HEK293 (cell line): ENCODE measurements around the gene LCE4A.

Source experiments
- CTCF ChIP-seq: fragments of 450-650 bp; formaldehyde crosslinking; IDR thresholded peaks from 2 replicates; pipeline ENCODE4 v1.5.1; 2016; ENCODE audit warnings: missing biosample characterization, missing genetic modification characterization
- KLF10 ChIP-seq: fragments of 450-650 bp; IDR thresholded peaks from 2 replicates; pipeline ENCODE4 v1.5.1; 2018; ENCODE audit warnings: missing biosample characterization, mild to moderate bottlenecking, missing genetic modification characterization
- ZBTB26 ChIP-seq: fragments of 450-650 bp; formaldehyde crosslinking; optimal IDR thresholded peaks from 2 replicates; pipeline ENCODE3; 2016; ENCODE audit warnings: missing biosample characterization, mild to moderate bottlenecking, missing genetic modification characterization
- ZNF274 ChIP-seq, 2 experiments: fragments of 200-500 bp in 1 of 2; fragments of 450-650 bp in 1 of 2; sonication (Bioruptor generic) in 1 of 2; formaldehyde crosslinking in 1 of 2; IDR thresholded peaks; 2 replicates each; pipeline versions ENCODE4 v1.5.1 to v1.6.1; 2014 to 2016; ENCODE audit warnings: borderline replicate concordance in 1 of 2, inconsistent platforms in 1 of 2, low read length in 1 of 2, missing biosample characterization in 1 of 2, missing genetic modification characterization in 1 of 2
- ZNF280C ChIP-seq: fragments of 450-650 bp; formaldehyde crosslinking; IDR thresholded peaks from 2 replicates; pipeline ENCODE4 v1.5.1; 2016; ENCODE audit warnings: missing biosample characterization, missing genetic modification characterization
- ZNF280D ChIP-seq: fragments of 450-650 bp; formaldehyde crosslinking; IDR thresholded peaks from 2 replicates; pipeline ENCODE4 v1.5.1; 2016; ENCODE audit warnings: missing biosample characterization, missing genetic modification characterization
- ZNF623 ChIP-seq: fragments of 450-650 bp; formaldehyde crosslinking; IDR thresholded peaks from 2 replicates; pipeline ENCODE4 v1.5.1; 2016; ENCODE audit warnings: missing biosample characterization, missing genetic modification characterization
- ZNF670 ChIP-seq: fragments of 450-650 bp; formaldehyde crosslinking; IDR thresholded peaks from 2 replicates; pipeline ENCODE4 v1.5.1; 2016; ENCODE audit warnings: missing biosample characterization, missing genetic modification characterization, low read depth
- ZNF792 ChIP-seq: fragments of 450-650 bp; formaldehyde crosslinking; IDR thresholded peaks from 2 replicates; pipeline ENCODE4 v1.5.1; 2016; ENCODE audit warnings: missing biosample characterization, missing genetic modification characterization

- no peak for TF ChIP-seq CTCF (tag by site-specific recombination)
- TF ChIP-seq KLF10 (tag by site-specific recombination), result no peak
- TF ChIP-seq ZBTB26 (tag by site-specific recombination), result no peak
- TF ChIP-seq ZNF670, result no peak
- no peak for TF ChIP-seq ZNF792
- no peak for TF ChIP-seq ZNF274 (IDR thresholded peaks at IDR 0.05; ENCODE audit: low read length)
- TF ChIP-seq ZNF274 (tag by site-specific recombination; IDR thresholded peaks at IDR 0.05; ENCODE audit: borderline replicate concordance), result no peak
- no peak for TF ChIP-seq ZNF623
- no peak for TF ChIP-seq ZNF280D (tag by site-specific recombination)
- TF ChIP-seq ZNF280C (tag by site-specific recombination), result no peak
These were observed 33.7 kb downstream of the LCE4A start for GRCh38 chr1:152741656-152742055.
